ENCODE measurements around the gene CRB2.
A peak's percentile ranks its signal among the peaks of the same experiment; 100 is the strongest.

CRB2 gene

GRCh38 chr9:123373946-123374345 is 17.9 kb downstream of the CRB2 start:
- Histone ChIP-seq H3K36me3 (peaks cover 71% of the 10 kb centered on the region), H3K4me3 (ENCODE audit: low read depth, low read length) (no peak overlapping the region), H3K27me3 (ENCODE audit: insufficient read depth, low read depth, severe bottlenecking) (no peaks in the 10 kb centered on the region), H3K9me3 (ENCODE audit: severe bottlenecking) (no peaks in the 10 kb centered on the region), H3K27ac (peak overlapping the region; percentile 85)
- TF ChIP-seq CTCF (IDR thresholded peaks at IDR 0.05; ENCODE audit: low read depth, low read length): no peak
- DNase-seq: peak; percentile 77

GRCh38 chr9:123375469-123376132 is 19.6 kb downstream of the CRB2 start:
- no peak for TF ChIP-seq CTCF (IDR thresholded peaks at IDR 0.05; ENCODE audit: low read depth, low read length)
- H3K27ac ChIP-seq: peak overlapping the region; percentile 85
- H3K27me3 ChIP-seq (ENCODE audit: insufficient read depth, low read depth, severe bottlenecking): no peaks in the 10 kb centered on the region
- no peak overlapping the region for H3K4me3 ChIP-seq (ENCODE audit: low read depth, low read length)
- no peaks in the 10 kb centered on the region for H3K9me3 ChIP-seq (ENCODE audit: severe bottlenecking)
- peaks cover 60% of the 10 kb centered on the region for H3K36me3 ChIP-seq
- peak; percentile 96 for DNase-seq

GRCh38 chr9:123376218-123377071 is 20.4 kb downstream of the CRB2 start:
- Histone ChIP-seq H3K27ac (peak overlapping the region; percentile 85), H3K4me3 (ENCODE audit: low read depth, low read length) (no peak overlapping the region), H3K27me3 (ENCODE audit: insufficient read depth, low read depth, severe bottlenecking) (no peaks in the 10 kb centered on the region), H3K9me3 (ENCODE audit: severe bottlenecking) (no peaks in the 10 kb centered on the region), H3K36me3 (peaks cover 54% of the 10 kb centered on the region)
- DNase-seq: no peak
- no peak for TF ChIP-seq CTCF (IDR thresholded peaks at IDR 0.05; ENCODE audit: low read depth, low read length)

GRCh38 chr9:123377211-123377971 is 21.4 kb downstream of the CRB2 start:
- peak overlapping the region; percentile 85 for H3K27ac ChIP-seq
- no peak for TF ChIP-seq CTCF (IDR thresholded peaks at IDR 0.05; ENCODE audit: low read depth, low read length)
- H3K27me3 ChIP-seq (ENCODE audit: insufficient read depth, low read depth, severe bottlenecking): no peaks in the 10 kb centered on the region
- H3K9me3 ChIP-seq (ENCODE audit: severe bottlenecking): no peaks in the 10 kb centered on the region
- peaks cover 47% of the 10 kb centered on the region for H3K36me3 ChIP-seq
- no peak overlapping the region for H3K4me3 ChIP-seq (ENCODE audit: low read depth, low read length)
- DNase-seq: no peak

GRCh38 chr9:123378025-123378424 is 22.0 kb downstream of the CRB2 start:
- Histone ChIP-seq H3K27ac (peak overlapping the region; percentile 14), H3K36me3 (peaks cover 42% of the 10 kb centered on the region), H3K27me3 (ENCODE audit: insufficient read depth, low read depth, severe bottlenecking) (no peaks in the 10 kb centered on the region), H3K9me3 (ENCODE audit: severe bottlenecking) (no peaks in the 10 kb centered on the region), H3K4me3 (ENCODE audit: low read depth, low read length) (no peak overlapping the region)
- no peak for DNase-seq
- no peak for TF ChIP-seq CTCF (IDR thresholded peaks at IDR 0.05; ENCODE audit: low read depth, low read length)

All from WERI-Rb-1 (cell line).